GM12801 (cell line): Measurements from ENCODE around the gene USF3.

Source experiments
- CTCF ChIP-seq: IDR thresholded peaks from one replicate; pipeline ENCODE4 v1.5.1; 2011; ENCODE audit warnings: control low read depth; ENCODE audit not compliant: insufficient read length; ENCODE audit errors: extremely low read depth

USF3 gene

DNA sequence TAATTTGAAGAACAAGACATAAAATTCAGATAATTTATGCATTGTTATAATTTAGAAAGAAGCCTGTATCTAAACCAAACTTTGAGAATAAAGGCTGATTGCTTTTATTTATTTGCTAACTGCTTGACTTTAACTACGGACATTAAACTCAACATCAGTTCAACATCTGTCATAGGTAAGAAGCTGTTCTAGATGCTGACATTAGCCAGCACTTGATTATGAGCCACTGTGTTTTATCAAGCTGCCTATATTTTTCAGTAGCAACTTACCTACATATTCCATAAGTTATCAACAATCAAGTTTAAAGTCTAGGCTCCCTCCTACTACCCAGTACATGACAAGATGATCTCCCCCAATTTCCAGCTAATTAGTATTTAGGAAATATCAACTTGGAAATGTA lies 42.1 kb downstream of the USF3 start:
- no peak for TF ChIP-seq CTCF

DNA sequence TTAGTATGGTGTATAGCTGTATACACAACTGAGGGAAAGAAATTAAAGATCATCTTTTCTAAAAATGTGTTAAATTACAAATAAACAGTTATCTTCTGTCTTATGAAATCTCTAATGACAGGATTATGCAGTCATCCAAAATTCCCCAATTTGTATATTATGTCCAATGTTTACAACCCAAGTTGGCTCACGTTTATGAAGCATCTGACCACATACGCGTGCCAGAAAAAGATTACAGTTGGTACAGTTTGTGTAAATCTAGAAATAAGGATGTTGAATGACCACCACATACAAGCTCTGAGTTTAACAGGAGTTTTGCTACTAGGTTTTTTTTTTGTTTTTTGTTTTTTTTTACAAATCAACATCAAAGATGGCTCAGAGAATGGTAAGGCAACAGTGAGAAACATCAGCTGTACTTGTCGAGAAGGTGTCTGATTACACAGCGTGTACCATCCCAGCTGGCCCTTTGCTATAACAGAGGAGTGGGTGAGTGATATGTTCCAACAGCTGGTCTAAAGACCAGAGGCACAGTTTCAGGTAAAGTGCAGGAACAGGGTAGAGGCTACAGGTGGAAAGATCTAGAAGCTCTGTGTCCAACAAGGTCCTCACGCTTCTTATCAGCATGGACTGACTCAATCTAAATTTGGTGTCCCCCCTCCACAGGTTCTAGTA lies 47.1 kb downstream of the USF3 start:
- TF ChIP-seq CTCF, result no peak

GRCh38 chr3:113648524-113648923 lies 47.9 kb downstream of the USF3 start:
- TF ChIP-seq CTCF, result no peak

DNA sequence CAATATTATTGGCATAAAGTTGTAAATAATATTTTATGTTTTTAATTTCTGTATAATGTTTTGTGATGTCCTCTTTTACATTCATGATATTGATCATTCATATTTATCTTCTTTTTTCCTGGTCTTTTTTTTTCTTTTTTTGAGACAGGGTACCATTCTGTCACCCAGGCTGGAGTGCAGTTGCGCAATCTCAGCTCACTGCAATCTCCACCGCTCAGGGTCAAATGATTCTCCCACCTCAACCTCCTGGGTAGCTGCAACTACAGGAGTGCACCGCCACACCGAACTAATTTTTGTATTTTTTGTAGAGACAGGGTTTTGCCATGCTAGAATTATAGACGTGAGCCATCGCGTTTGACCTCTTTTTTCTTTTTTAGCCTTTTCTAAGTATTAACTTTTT lies 52.9 kb downstream of the USF3 start:
- no peak for TF ChIP-seq CTCF

DNA sequence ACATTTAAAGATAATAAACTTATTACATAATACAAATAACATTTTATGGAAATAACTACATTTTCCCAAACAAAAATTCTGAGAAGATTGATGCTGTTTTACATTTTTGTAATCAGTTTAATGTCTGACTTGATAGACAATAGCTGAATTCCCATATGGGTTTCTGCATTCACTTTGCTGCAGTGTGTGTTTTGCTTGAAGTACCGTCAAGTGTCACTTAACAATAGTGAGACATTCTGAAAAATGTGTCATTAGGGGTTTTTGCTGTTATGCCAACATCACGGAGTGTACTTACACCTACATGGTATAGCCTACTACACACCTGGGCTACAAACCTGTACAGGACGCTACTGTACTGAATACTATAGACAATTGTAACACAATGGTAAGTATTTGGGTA lies 57.5 kb downstream of the USF3 start:
- no peak for TF ChIP-seq CTCF

DNA sequence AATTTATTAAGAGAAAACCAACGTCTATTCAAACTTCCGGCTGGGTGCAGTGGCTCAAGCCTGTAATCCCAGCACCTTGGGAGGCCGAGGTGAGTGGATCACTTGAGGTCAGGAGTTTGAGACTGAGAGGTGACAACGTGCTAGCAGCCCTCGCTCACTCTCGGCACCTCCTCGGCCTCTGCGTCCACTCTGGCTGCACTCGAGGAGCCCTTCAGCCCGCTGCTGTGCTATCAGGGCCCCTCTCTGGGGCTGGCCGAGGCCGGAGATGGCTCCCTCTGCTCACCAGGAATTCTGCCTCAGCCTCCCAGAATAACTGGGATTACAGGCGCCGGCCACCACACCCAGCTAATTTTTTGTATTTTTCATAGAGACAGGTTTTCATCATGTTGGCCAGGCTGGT lies 58.7 kb downstream of the USF3 start:
- TF ChIP-seq CTCF, result no peak

GRCh38 chr3:113634782-113635474 lies 61.5 kb downstream of the USF3 start:
- TF ChIP-seq CTCF, result no peak
